Natural killer cell (primary cell): Measurements from ENCODE around the gene NAA16. TPM values are rescaled to one million over a fixed set of nuclear protein-coding genes. Genes with fewer than 3 reads are reported as not detected.

ENCODE experiments used
- ATAC-seq, 3 donors: fragments of 150-1000 bp in 2 of 3; fragments of 200-7000 bp in 1 of 3; cut with Tn5 transposase; 1 replicate in 1 of 3; 2 replicates in 2 of 3; pipeline ENCODE4 v1.10.0; 2021; ENCODE audit warnings: mild to moderate bottlenecking in 2 of 3, moderate library complexity in 2 of 3
- DNase-seq, 2 donors: peaks; one replicate each; pipeline versions ENCODE4 v3.0.0 to v3.0.0-alpha.2; 2013 to 2021; ENCODE audit warnings: mixed read lengths in 1 of 2
- H3K27ac ChIP-seq: one replicate; pipeline ENCODE4 v1.5.1; 2013; ENCODE audit warnings: mild to moderate bottlenecking, low read length
- H3K27me3 ChIP-seq: one replicate; pipeline ENCODE4 v1.6.1; 2013; ENCODE audit warnings: low read length; ENCODE audit not compliant: control insufficient read depth, insufficient read depth
- H3K36me3 ChIP-seq: one replicate; pipeline ENCODE4 v1.6.1; 2013; ENCODE audit warnings: low read length; ENCODE audit not compliant: control insufficient read depth, insufficient read depth
- H3K4me1 ChIP-seq: one replicate; pipeline ENCODE4 v1.6.1; 2013; ENCODE audit warnings: low read length; ENCODE audit not compliant: control insufficient read depth, insufficient read depth
- H3K4me3 ChIP-seq: one replicate; pipeline ENCODE4 v1.5.1; 2013; ENCODE audit warnings: low read length
- H3K9me3 ChIP-seq: one replicate; pipeline ENCODE4 v1.6.1; 2013; ENCODE audit warnings: low read length; ENCODE audit not compliant: control insufficient read depth, insufficient read depth
- H3K27ac Mint-ChIP-seq, 2 donors: one replicate each; pipeline ENCODE4 v1.8.0; 2022; ENCODE audit warnings: mild to moderate bottlenecking in 2 of 2, mixed read lengths in 2 of 2, moderate library complexity in 1 of 2
- H3K27me3 Mint-ChIP-seq, 2 donors: one replicate each; pipeline ENCODE4 v1.8.0; 2022; ENCODE audit warnings: low read depth in 2 of 2, mixed read lengths in 2 of 2
- H3K36me3 Mint-ChIP-seq: one replicate; pipeline ENCODE4 v1.8.0; 2022; ENCODE audit warnings: mixed read lengths
- H3K4me1 Mint-ChIP-seq, 2 donors: one replicate each; pipeline ENCODE4 v1.8.0; 2022; ENCODE audit warnings: mixed read lengths in 2 of 2
- H3K4me3 Mint-ChIP-seq: one replicate; pipeline ENCODE4 v1.8.0; 2022; ENCODE audit warnings: mild to moderate bottlenecking, moderate library complexity, mixed read lengths
- H3K9me3 Mint-ChIP-seq, 2 donors: one replicate each; pipeline ENCODE4 v1.8.0; 2022; ENCODE audit warnings: mixed read lengths in 2 of 2
- WGBS: methylation state at CpG from one replicate; pipeline ENCODE4 v1.1.7; 2013; ENCODE audit warnings: missing lambda C conversion rate; ENCODE audit not compliant: insufficient coverage; 5-methylcytosine and 5-hydroxymethylcytosine counted together
- intact Hi-C: fragments of 100-400 bp; cut with micrococcal nuclease; formaldehyde crosslinking; loops from one replicate; pipeline ENCODE4 v1.14.2; 2022
- total RNA-seq, 4 donors: library from RNA; stranded (reverse); fragments of 120-200 nt in 1 of 4; gene quantifications; one replicate each; pipeline versions ENCODE4 v1.2.3 to v1.2.4, GENCODE V29; 2013 to 2022
- TF ChIP-seq, protein P1 (sequence below): fragments of 200-600 bp; IDR thresholded peaks from one replicate; pipeline ENCODE4 v1.8.0; 2022; ENCODE audit warnings: antibody characterized with exemption

Gene NAA16
- total RNA-seq, 3 donors from 2014 or later (not counting 1 experiment from before 2014, with no cell fraction given), result 49.4 to 55.3 (median 53.1) TPM

DNA sequence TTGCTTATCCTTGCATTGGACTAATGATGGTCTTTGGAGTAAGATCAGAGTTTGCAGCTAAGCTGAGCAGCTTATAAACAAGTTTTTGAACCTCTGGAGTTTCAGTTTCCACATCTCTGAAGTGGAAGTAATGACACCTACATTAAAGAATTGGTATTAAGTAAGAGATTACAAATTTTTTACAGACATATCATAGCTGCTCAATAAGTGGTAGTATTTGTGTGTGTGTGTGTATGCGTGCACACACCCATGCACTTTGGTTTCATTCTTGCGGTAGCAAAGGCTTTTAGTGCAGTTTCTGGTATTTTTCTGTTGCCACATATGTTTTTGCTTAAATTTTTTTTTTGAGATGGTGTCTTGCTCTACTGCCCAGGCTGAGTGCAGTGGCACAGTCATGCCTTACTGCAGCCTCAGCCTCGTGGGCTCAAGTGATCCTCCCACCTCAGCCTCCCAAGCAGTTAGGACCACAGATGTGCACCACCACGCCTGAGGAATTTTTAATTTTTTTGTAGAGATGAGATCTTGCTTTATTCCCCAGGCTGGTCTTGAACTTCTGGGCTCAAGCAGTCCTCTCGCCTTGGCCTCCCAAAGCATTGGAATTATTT, 4.5 kb downstream of the NAA16 start:
- no peak for ATAC-seq
- H3K4me1 ChIP-seq, result peaks cover 22% of the 10 kb centered on the region
- H3K4me1 Mint-ChIP-seq, result peaks cover 37 to 49% of the 10 kb centered on the region in 2 donors
- H3K36me3 Mint-ChIP-seq, result no peaks in the 10 kb centered on the region
- no peaks in the 10 kb centered on the region for H3K27me3 Mint-ChIP-seq
- TF ChIP-seq, protein P1, sequence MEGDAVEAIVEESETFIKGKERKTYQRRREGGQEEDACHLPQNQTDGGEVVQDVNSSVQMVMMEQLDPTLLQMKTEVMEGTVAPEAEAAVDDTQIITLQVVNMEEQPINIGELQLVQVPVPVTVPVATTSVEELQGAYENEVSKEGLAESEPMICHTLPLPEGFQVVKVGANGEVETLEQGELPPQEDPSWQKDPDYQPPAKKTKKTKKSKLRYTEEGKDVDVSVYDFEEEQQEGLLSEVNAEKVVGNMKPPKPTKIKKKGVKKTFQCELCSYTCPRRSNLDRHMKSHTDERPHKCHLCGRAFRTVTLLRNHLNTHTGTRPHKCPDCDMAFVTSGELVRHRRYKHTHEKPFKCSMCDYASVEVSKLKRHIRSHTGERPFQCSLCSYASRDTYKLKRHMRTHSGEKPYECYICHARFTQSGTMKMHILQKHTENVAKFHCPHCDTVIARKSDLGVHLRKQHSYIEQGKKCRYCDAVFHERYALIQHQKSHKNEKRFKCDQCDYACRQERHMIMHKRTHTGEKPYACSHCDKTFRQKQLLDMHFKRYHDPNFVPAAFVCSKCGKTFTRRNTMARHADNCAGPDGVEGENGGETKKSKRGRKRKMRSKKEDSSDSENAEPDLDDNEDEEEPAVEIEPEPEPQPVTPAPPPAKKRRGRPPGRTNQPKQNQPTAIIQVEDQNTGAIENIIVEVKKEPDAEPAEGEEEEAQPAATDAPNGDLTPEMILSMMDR, result no peak
- H3K9me3 Mint-ChIP-seq, result no peaks in the 10 kb centered on the region
- 53% methylated on average over 4 of the region's 5 CpGs for WGBS
- intact Hi-C loops, result no loop called here
- no peak overlapping the region for H3K27ac ChIP-seq
- H3K4me3 Mint-ChIP-seq, result no peak overlapping the region
- H3K9me3 ChIP-seq, result no peaks in the 10 kb centered on the region
- peak in 1 of 2 donors; percentile 36 for DNase-seq
- no peak overlapping the region for H3K4me3 ChIP-seq
- peak overlapping the region; percentile 56 to 76 for H3K27ac Mint-ChIP-seq
- no peaks in the 10 kb centered on the region for H3K27me3 ChIP-seq
- peaks cover 10% of the 10 kb centered on the region for H3K36me3 ChIP-seq

DNA sequence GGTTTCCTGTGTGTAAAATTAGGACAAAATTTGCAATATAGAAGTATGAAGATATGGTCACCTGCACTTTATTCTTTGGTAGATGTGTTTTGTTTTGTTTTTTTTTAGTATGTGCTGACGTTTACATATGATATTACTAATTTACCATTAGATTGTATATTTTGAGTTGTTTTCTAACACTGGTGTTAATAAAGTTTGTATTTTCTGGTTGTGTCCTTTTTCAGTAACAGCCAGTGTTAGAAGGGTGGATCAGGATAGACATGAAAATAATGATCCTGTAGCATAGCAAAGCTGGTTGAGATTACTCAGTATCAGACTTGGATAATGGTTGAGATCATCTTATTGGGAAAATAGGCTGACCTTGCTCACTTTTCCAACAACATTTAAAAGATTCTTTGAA, 6.2 kb downstream of the NAA16 start:
- WGBS, result no CpG with 5 or more reads among the region's 1 CpG
- Mint-ChIP-seq H3K9me3 (no peaks in the 10 kb centered on the region), H3K27ac (peak overlapping the region in 1 of 2 donors; percentile 69), H3K27me3 (no peaks in the 10 kb centered on the region), H3K4me3 (no peak overlapping the region), H3K36me3 (no peaks in the 10 kb centered on the region), H3K4me1 (peaks cover 31 to 45% of the 10 kb centered on the region in 2 donors)
- intact Hi-C loops, result no loop called here
- Histone ChIP-seq H3K27me3 (no peaks in the 10 kb centered on the region), H3K4me1 (peaks cover 23% of the 10 kb centered on the region), H3K27ac (no peak overlapping the region), H3K9me3 (no peaks in the 10 kb centered on the region), H3K4me3 (no peak overlapping the region), H3K36me3 (peaks cover 13% of the 10 kb centered on the region)
- DNase-seq (no peak), ATAC-seq (no peak)
- TF ChIP-seq, protein P1, result no peak

DNA sequence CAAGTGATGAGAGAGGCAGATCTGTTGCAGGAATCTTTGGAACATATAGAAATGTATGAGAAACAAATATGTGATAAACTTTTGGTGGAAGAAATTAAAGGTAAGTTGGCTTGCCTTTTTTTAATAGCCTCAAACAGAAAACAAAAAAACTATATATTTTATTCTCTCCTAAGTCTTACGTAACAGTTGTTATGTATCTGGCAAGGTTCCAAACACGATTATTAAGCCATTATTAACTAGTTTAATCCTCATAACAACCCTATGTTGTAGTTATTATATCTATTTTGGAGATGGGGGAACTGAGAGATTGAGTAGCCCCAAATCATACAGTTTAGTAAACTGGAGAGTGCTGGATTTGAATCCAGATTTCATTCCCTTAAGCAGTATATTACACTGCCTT, 14.7 kb downstream of the NAA16 start:
- Histone ChIP-seq H3K4me1 (peaks cover 18% of the 10 kb centered on the region), H3K4me3 (no peak overlapping the region), H3K9me3 (no peaks in the 10 kb centered on the region), H3K27ac (no peak overlapping the region), H3K36me3 (peaks cover 32% of the 10 kb centered on the region), H3K27me3 (no peaks in the 10 kb centered on the region)
- TF ChIP-seq, protein P1, result no peak
- H3K9me3 Mint-ChIP-seq, result no peaks in the 10 kb centered on the region
- no peaks in the 10 kb centered on the region for H3K36me3 Mint-ChIP-seq
- ATAC-seq (no peak), DNase-seq (no peak)
- H3K4me1 Mint-ChIP-seq, result peaks cover 28 to 39% of the 10 kb centered on the region in 2 donors
- WGBS, result no CpG with 5 or more reads among the region's 2 CpGs
- intact Hi-C loops, result no loop called here
- peak overlapping the region; percentile 77 to 80 for H3K27ac Mint-ChIP-seq
- no peaks in the 10 kb centered on the region for H3K27me3 Mint-ChIP-seq
- no peak overlapping the region for H3K4me3 Mint-ChIP-seq

DNA sequence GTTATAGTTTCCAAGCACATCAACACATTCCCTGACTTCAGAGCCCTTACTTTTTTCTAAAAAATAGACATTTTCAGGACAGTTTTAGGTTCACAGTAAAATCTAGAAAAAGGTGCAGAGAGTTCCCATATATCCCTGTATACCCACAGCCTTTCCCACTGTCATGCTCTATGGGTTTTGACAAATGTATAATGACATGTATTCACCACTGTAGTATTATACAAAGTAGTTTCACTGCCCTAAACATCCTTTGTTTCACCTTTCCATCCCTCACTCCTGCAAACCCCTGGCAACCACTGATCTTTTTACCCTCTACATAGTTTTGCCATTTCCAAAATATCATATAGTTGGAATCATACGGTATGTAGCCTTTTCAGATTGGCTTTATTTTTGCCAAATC, 15.6 kb downstream of the NAA16 start:
- peaks cover 28 to 40% of the 10 kb centered on the region in 2 donors for H3K4me1 Mint-ChIP-seq
- no peak for ATAC-seq
- intact Hi-C loops, result no loop called here

More for the DNA sequence above, 15.6 kb downstream of the NAA16 start:
- no CpG with 5 or more reads among the region's 1 CpG for WGBS
- Histone ChIP-seq H3K27ac (no peak overlapping the region), H3K9me3 (no peaks in the 10 kb centered on the region), H3K27me3 (no peaks in the 10 kb centered on the region), H3K4me1 (peaks cover 18% of the 10 kb centered on the region), H3K4me3 (no peak overlapping the region), H3K36me3 (peaks cover 35% of the 10 kb centered on the region)
- Mint-ChIP-seq H3K27ac (no peak overlapping the region), H3K27me3 (no peaks in the 10 kb centered on the region), H3K4me3 (no peak overlapping the region), H3K36me3 (no peaks in the 10 kb centered on the region), H3K9me3 (no peaks in the 10 kb centered on the region)
- TF ChIP-seq, protein P1, result no peak
- no peak for DNase-seq
